ENCODE data around the gene ZBED6.

ZBED6 gene

DNA sequence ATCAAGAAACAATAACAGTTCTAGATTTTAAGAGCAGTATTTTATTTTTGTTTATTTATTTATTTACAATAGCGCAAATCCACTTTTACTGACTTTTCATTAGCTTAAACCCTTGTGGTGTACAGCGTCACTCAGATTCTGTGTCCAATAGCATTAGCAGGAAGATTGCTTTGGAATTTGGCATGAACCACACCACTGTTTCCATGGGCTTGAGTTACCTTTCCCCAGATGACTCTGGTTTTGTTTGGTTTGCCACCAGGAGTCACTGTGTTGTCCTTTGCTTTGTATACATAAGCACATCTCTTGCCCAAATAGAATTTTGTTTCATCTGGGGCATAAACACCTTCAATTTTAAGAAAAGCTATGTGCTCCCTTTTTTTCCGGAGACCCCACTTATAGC, 40.1 kb downstream of the ZBED6 start:
- no peak overlapping the region for H3K4me3 ChIP-seq (ENCODE audit: control insufficient read depth, low read depth, low read length)
- DNase-seq (ENCODE audit: low read depth) = no peak
- TF ChIP-seq, protein P1, sequence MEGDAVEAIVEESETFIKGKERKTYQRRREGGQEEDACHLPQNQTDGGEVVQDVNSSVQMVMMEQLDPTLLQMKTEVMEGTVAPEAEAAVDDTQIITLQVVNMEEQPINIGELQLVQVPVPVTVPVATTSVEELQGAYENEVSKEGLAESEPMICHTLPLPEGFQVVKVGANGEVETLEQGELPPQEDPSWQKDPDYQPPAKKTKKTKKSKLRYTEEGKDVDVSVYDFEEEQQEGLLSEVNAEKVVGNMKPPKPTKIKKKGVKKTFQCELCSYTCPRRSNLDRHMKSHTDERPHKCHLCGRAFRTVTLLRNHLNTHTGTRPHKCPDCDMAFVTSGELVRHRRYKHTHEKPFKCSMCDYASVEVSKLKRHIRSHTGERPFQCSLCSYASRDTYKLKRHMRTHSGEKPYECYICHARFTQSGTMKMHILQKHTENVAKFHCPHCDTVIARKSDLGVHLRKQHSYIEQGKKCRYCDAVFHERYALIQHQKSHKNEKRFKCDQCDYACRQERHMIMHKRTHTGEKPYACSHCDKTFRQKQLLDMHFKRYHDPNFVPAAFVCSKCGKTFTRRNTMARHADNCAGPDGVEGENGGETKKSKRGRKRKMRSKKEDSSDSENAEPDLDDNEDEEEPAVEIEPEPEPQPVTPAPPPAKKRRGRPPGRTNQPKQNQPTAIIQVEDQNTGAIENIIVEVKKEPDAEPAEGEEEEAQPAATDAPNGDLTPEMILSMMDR (conservative IDR thresholded peaks at IDR 0.05; ENCODE audit: control insufficient read depth, insufficient read depth, low read depth, low read length) = no peak

DNA sequence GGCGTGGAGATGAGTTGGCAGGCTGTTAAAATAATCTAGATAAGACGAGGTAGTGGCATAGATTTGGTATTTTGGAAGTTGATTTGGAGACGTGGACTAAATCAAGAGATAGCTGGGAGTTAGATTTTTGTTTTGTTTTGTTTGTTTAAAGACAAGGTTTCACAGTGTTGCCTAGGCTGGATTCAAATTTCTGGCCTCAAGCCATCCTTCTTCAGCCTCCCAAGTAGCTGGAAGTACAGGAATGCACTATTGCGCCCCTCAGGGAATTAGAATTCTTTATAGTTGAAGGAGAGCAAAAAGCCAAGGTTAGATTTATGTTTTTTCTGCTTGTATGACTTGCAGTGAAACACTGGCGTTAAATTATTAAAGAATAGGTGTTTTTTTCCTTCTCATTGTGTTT, 43.7 kb downstream of the ZBED6 start:
- TF ChIP-seq, protein P1 (conservative IDR thresholded peaks at IDR 0.05; ENCODE audit: control insufficient read depth, insufficient read depth, low read depth, low read length) = no peak
- DNase-seq (ENCODE audit: low read depth) = peak; percentile 87
- H3K4me3 ChIP-seq (ENCODE audit: control insufficient read depth, low read depth, low read length) = no peak overlapping the region

DNA sequence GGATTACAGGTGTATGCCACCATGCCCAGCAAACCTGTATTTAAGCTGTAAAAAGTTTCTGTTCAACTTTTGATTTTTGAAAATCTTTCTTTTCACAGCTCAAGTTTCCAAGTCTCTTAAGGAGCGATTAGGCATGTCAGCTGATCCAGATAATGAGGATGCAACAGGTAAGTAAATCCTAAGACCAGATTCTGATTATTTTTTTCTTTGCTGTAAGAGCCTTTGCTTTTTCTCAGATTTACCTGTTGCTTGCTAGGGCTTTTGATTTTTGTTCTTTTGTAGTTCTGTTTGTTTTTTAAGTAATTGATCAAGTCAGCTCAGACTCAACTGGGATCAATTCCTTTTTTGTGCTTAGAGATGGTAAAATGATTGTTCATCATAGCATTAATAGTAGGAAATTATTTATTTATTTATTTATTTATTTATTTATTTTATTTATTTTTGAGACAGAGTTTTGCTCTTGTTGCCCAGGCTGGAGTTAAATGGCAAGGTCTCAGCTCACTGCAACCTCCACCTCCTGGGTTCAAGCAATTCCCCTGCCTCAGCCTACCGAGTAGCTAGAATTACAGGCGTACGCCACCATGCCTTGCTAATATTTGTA, 44.9 kb downstream of the ZBED6 start:
- H3K4me3 ChIP-seq (ENCODE audit: control insufficient read depth, low read depth, low read length) = no peak overlapping the region
- TF ChIP-seq, protein P1 (conservative IDR thresholded peaks at IDR 0.05; ENCODE audit: control insufficient read depth, insufficient read depth, low read depth, low read length) = no peak
- no peak for DNase-seq (ENCODE audit: low read depth)

DNA sequence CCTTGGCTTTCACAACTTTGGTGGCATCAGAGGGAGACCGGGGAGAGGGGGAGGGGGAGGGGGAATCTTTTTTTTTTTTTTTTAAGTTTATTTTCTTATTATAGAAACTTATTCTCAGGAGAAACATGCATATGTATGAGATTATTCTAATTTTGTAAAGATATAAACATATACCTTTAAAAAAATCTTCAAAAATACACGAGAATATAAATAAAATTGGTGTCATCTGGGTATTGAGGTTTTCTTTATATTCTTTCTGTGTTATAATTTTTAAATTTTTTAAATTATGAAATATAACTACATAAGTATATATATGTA, 47.1 kb downstream of the ZBED6 start:
- DNase-seq (ENCODE audit: low read depth) = no peak
- TF ChIP-seq, protein P1 (conservative IDR thresholded peaks at IDR 0.05; ENCODE audit: control insufficient read depth, insufficient read depth, low read depth, low read length) = no peak
- H3K4me3 ChIP-seq (ENCODE audit: control insufficient read depth, low read depth, low read length) = no peak overlapping the region

DNA sequence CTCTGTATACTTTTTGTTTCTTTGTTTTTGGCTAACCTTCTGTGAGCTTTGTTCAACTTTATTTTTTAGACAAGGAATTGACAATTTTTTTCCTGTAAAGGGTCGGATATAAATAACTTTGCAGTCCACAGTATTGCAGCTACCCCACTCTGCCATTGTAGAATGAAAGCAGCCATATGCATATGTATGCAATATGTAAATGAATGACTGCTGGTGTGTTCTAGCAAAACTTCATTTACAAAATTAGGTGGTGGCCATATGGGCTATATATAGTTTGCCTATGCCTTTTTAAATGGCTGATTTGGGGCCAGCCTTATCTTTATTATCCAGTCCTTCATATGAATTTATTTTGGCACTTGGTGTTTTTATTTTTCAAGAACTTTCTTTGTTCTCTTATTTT, 48.0 kb downstream of the ZBED6 start:
- TF ChIP-seq, protein P1 (conservative IDR thresholded peaks at IDR 0.05; ENCODE audit: control insufficient read depth, insufficient read depth, low read depth, low read length) = no peak
- no peak overlapping the region for H3K4me3 ChIP-seq (ENCODE audit: control insufficient read depth, low read depth, low read length)
- DNase-seq (ENCODE audit: low read depth) = no peak

Measured in fibroblast of mammary gland (primary cell).